H1 (cell line): Measurements from ENCODE around the gene L3MBTL4. TPM values are rescaled to one million over a fixed set of nuclear protein-coding genes. Genes with fewer than 3 reads are reported as not detected.

Experiments used
- CTCF ChIA-PET: fragments of 300-600 bp; sonication (Branson Sonifier 250); formaldehyde crosslinking; loops from one replicate; lab custom pipeline; 2021; ENCODE audit not compliant: partially characterized antibody; lab: Charles Lee
- POLR2A ChIA-PET: fragments of 300-600 bp; sonication (Branson Sonifier 250); formaldehyde crosslinking; loops from one replicate; lab custom pipeline; 2021; ENCODE audit warnings: inconsistent platforms; ENCODE audit not compliant: partially characterized antibody; lab: Charles Lee
- DNase-seq, 2 experiments: peaks; one replicate each; pipeline versions ENCODE4 v3.0.0 to v3.0.0-alpha.2; 2010 to 2022; ENCODE audit warnings: low spot score in 2 of 2, low read depth in 1 of 2, mixed read lengths in 1 of 2
- FAIRE-seq: peaks from 2 replicates; lab custom pipeline; 2011; peaks lifted over from hg19 to GRCh38; lab: Jason Lieb, UNC
- H2AFZ ChIP-seq: 2 replicates; pipeline ENCODE4 v1.8.1; 2012; ENCODE audit warnings: low read length, inconsistent platforms
- H2AK5ac ChIP-seq: 2 replicates; pipeline ENCODE4 v1.6.1; 2013; ENCODE audit warnings: low read depth, low read length
- H2BK120ac ChIP-seq: replicated peaks from 2 replicates; pipeline ENCODE3; 2013; ENCODE audit warnings: low read depth, low read length, inconsistent platforms
- H2BK12ac ChIP-seq: 2 replicates; pipeline ENCODE4 v1.6.1; 2013; ENCODE audit warnings: low read depth, low read length
- H2BK15ac ChIP-seq: 2 replicates; pipeline ENCODE4 v1.6.1; 2013; ENCODE audit warnings: low read length
- H2BK20ac ChIP-seq: 2 replicates; pipeline ENCODE4 v1.6.1; 2013; ENCODE audit warnings: low read length
- H2BK5ac ChIP-seq: 2 replicates; pipeline ENCODE4 v1.6.1; 2013; ENCODE audit warnings: low read depth, low read length
- H3K14ac ChIP-seq: 2 replicates; pipeline ENCODE4 v1.6.1; 2013; ENCODE audit warnings: inconsistent platforms; ENCODE audit not compliant: insufficient read length
- H3K18ac ChIP-seq: 2 replicates; pipeline ENCODE4 v1.6.1; 2013; ENCODE audit warnings: low read length; ENCODE audit errors: extremely low read depth
- H3K23ac ChIP-seq: 2 replicates; pipeline ENCODE4 v1.6.1; 2013; ENCODE audit warnings: inconsistent platforms; ENCODE audit not compliant: insufficient read length
- H3K23me2 ChIP-seq: 2 replicates; pipeline ENCODE4 v1.6.1; 2013; ENCODE audit warnings: low read depth, low read length
- H3K27ac ChIP-seq: 2 replicates; pipeline ENCODE4 v1.6.1; 2011; ENCODE audit warnings: low read depth, low read length, inconsistent platforms
- H3K27me3 ChIP-seq, 4 experiments: replicated peaks in 1 of 4; 1 replicate in 1 of 4; 2 replicates in 3 of 4; pipeline versions ENCODE4 v1.6.1 to v1.8.1; 2011 to 2013; ENCODE audit warnings: low read length in 3 of 4, mild to moderate bottlenecking in 3 of 4, inconsistent platforms in 2 of 4, mixed read lengths in 2 of 4, moderate library complexity in 1 of 4; ENCODE audit not compliant: control insufficient read depth in 3 of 4, insufficient read depth in 3 of 4; ENCODE audit errors: extremely low read depth in 1 of 4
- H3K36me3 ChIP-seq, 4 experiments: 2 replicates each; pipeline versions ENCODE4 v1.6.1 to v1.8.1; 2011 to 2013; ENCODE audit warnings: mild to moderate bottlenecking in 4 of 4, low read length in 3 of 4, moderate library complexity in 2 of 4, control low read depth in 1 of 4, inconsistent platforms in 1 of 4; ENCODE audit not compliant: insufficient read depth in 4 of 4, control insufficient read depth in 2 of 4
- H3K4ac ChIP-seq: replicated peaks from 2 replicates; pipeline ENCODE3; 2013; ENCODE audit warnings: low read length, low read depth, mixed read lengths, inconsistent platforms; ENCODE audit not compliant: insufficient read length
- H3K4me1 ChIP-seq, 4 experiments: replicated peaks in 1 of 4; 1 replicate in 1 of 4; 2 replicates in 3 of 4; pipeline versions ENCODE4 v1.6.1 to v1.8.1; 2011 to 2013; ENCODE audit warnings: low read length in 3 of 4, inconsistent platforms in 2 of 4, mixed read lengths in 1 of 4; ENCODE audit not compliant: insufficient read depth in 4 of 4, control insufficient read depth in 3 of 4
- H3K4me2 ChIP-seq, 2 experiments: 2 replicates each; pipeline versions ENCODE4 v1.6.1 to v1.8.1; 2011 to 2013; ENCODE audit warnings: low read depth in 2 of 2, low read length in 2 of 2, control low read depth in 1 of 2, inconsistent platforms in 1 of 2, mild to moderate bottlenecking in 1 of 2; ENCODE audit not compliant: insufficient read depth in 1 of 2
- H3K4me3 ChIP-seq, 4 experiments: fragments of 200-600, 300-600 bp in 1 of 4; sonication (generic), shearing (Covaris generic), sonication (Bioruptor Twin) in 1 of 4; 2 replicates each; pipeline versions ENCODE4 v1.5.1 to v1.8.1; 2011 to 2016; ENCODE audit warnings: low read length in 4 of 4, low read depth in 3 of 4, control low read depth in 2 of 4, inconsistent platforms in 2 of 4, mild to moderate bottlenecking in 2 of 4, mixed read lengths in 1 of 4, moderate library complexity in 1 of 4; ENCODE audit not compliant: insufficient read depth in 2 of 4; ENCODE audit errors: extremely low read depth in 1 of 4
- H3K56ac ChIP-seq: replicated peaks from 2 replicates; pipeline ENCODE3; 2013; ENCODE audit warnings: low read depth, mild to moderate bottlenecking, mixed read lengths, low read length, inconsistent platforms; ENCODE audit not compliant: insufficient read length
- H3K79me1 ChIP-seq: 2 replicates; pipeline ENCODE4 v1.6.1; 2013; ENCODE audit warnings: low read depth, low read length, control low read depth
- H3K79me2 ChIP-seq, 2 experiments: 2 replicates each; pipeline versions ENCODE4 v1.6.1 to v1.8.1; 2012 to 2013; ENCODE audit warnings: low read length in 2 of 2, mild to moderate bottlenecking in 2 of 2, inconsistent platforms in 1 of 2; ENCODE audit not compliant: insufficient read depth in 2 of 2, control insufficient read depth in 1 of 2
- H3K9ac ChIP-seq, 4 experiments: replicated peaks in 1 of 4; 1 replicate in 1 of 4; 2 replicates in 3 of 4; pipeline versions ENCODE4 v1.6.1 to v1.8.1; 2011 to 2013; ENCODE audit warnings: low read depth in 3 of 4, low read length in 3 of 4, control low read depth in 2 of 4, mild to moderate bottlenecking in 2 of 4, moderate library complexity in 2 of 4, inconsistent platforms in 1 of 4; ENCODE audit errors: extremely low read depth in 1 of 4
- H3K9me3 ChIP-seq, 2 experiments: 2 replicates each; pipeline versions ENCODE4 v1.6.1 to v1.8.1; 2012 to 2013; ENCODE audit warnings: mild to moderate bottlenecking in 2 of 2, moderate library complexity in 2 of 2, control low read depth in 1 of 2, inconsistent platforms in 1 of 2, low read depth in 1 of 2, low read length in 1 of 2, mixed read lengths in 1 of 2; ENCODE audit not compliant: insufficient read depth in 2 of 2
- H4K20me1 ChIP-seq, 2 experiments: replicated peaks in 1 of 2; 2 replicates each; pipeline versions ENCODE3 to v1.8.1; 2011 to 2013; ENCODE audit warnings: inconsistent platforms in 2 of 2, low read length in 2 of 2, mild to moderate bottlenecking in 1 of 2; ENCODE audit not compliant: insufficient read depth in 2 of 2, control insufficient read depth in 1 of 2
- H4K5ac ChIP-seq: 2 replicates; pipeline ENCODE4 v1.6.1; 2013; ENCODE audit warnings: low read length, low read depth, mixed read lengths, inconsistent platforms; ENCODE audit not compliant: insufficient read length
- H4K8ac ChIP-seq: 2 replicates; pipeline ENCODE4 v1.8.0; 2013; ENCODE audit warnings: mild to moderate bottlenecking, moderate library complexity, low read length, inconsistent platforms; ENCODE audit not compliant: insufficient read depth; ENCODE audit errors: extremely low read depth
- H4K91ac ChIP-seq: replicated peaks from 2 replicates; pipeline ENCODE3; 2013; ENCODE audit warnings: low read length, mixed read lengths, inconsistent platforms; ENCODE audit not compliant: insufficient read length
- RFX5 ChIP-seq: IDR thresholded peaks from 2 replicates; pipeline ENCODE4 v1.6.1; 2011; ENCODE audit warnings: low read depth, low read length, improper control_type of control experiment, borderline replicate concordance
- RNF2 ChIP-seq: fragments of 200-900, 300-1000 bp; sonication (generic); IDR thresholded peaks from 2 replicates; pipeline ENCODE4 v1.7.1; 2016; ENCODE audit warnings: borderline replicate concordance, low read depth, mild to moderate bottlenecking, antibody characterized with exemption, low read length; ENCODE audit not compliant: poor library complexity, severe bottlenecking; ENCODE audit errors: missing control alignments
- SRF ChIP-seq: IDR thresholded peaks from 2 replicates; pipeline ENCODE4 v1.6.1; 2011; ENCODE audit warnings: mild to moderate bottlenecking, low read depth, low read length, moderate library complexity
- WGBS, 2 experiments: shearing (Covaris generic) in 1 of 2; methylation state at CpG; one replicate each; pipeline versions ENCODE4 v1.1.6 to v1.1.7; 2013 to 2015; ENCODE audit warnings: low lambda C conversion rate in 2 of 2, mixed read lengths in 2 of 2, inconsistent platforms in 1 of 2, low coverage in 1 of 2, missing lambda C conversion rate in 1 of 2; ENCODE audit not compliant: insufficient replicate concordance in 2 of 2, insufficient coverage in 1 of 2, insufficient read length in 1 of 2; ENCODE audit errors: extremely low coverage in 1 of 2, missing lambda C conversion rate in 1 of 2; 5-methylcytosine and 5-hydroxymethylcytosine counted together
- polyA plus RNA-seq, 7 experiments: library from polyadenylated mRNA; depleted of rRNA in 3 of 7; stranded (reverse) in 5 of 7; unstranded in 2 of 7; fragments of >200 nt in 5 of 7; fragments of 200-250 nt in 2 of 7; gene quantifications; 1 replicate in 5 of 7; 2 replicates in 1 of 7; 4 replicates in 1 of 7; pipeline versions ENCODE4 v1.2.1 to v1.2.3, GENCODE V29; 2011 to 2013; ENCODE audit warnings: missing spikeins in 2 of 7, mixed read lengths in 2 of 7
- total RNA-seq: library from RNA; stranded (reverse); fragmentation: NEBNext Ultra II Directional; extraction: Animal tissue kit (Norgen Biotek cat#: 25700); gene quantifications from 2 replicates; pipeline ENCODE4 v1.2.1, GENCODE V29; 2021

L3MBTL4 gene
- total and polyA plus RNA-seq, 2 of the 8 experiments (the other 6 are each of a cell fraction or from before 2014, with no cell fraction given), result 1.0 to 2.1 TPM

GRCh38 chr18:6423289-6423688, 8.6 kb upstream of the L3MBTL4 start:
- no peak overlapping the region for H3K4me3 ChIP-seq
- H3K56ac ChIP-seq, result no peak overlapping the region
- H4K91ac ChIP-seq, result no peak overlapping the region
- no peaks in the 10 kb centered on the region for H3K4me1 ChIP-seq
- no peak overlapping the region for H3K14ac ChIP-seq
- no peaks in the 10 kb centered on the region for H3K79me1 ChIP-seq
- H3K9ac ChIP-seq, result no peak overlapping the region
- FAIRE-seq (no peak), DNase-seq (no peak)
- H2AK5ac ChIP-seq, result no peak overlapping the region
- no peak overlapping the region for H2BK120ac ChIP-seq
- H4K5ac ChIP-seq, result no peak overlapping the region
- H3K79me2 ChIP-seq, result no peaks in the 10 kb centered on the region
- H3K4ac ChIP-seq, result no peak overlapping the region
- H3K18ac ChIP-seq, result no peak overlapping the region
- H3K9me3 ChIP-seq, result no peaks in the 10 kb centered on the region
- no peak overlapping the region for H2BK12ac ChIP-seq
- no peak overlapping the region for H3K4me2 ChIP-seq
- 0 out of 2 replicates have a peak overlapping the region, but pooled peaks have one; percentile 26 for H2AFZ ChIP-seq
- no peak overlapping the region for H2BK20ac ChIP-seq
- CTCF ChIA-PET, result interaction anchor here (0.7 to 2.0 kb wide), 5 partner anchors 18 to 581 kb away, joined by 3 to 6 read pairs (median 3); no protein-coding TSS in a partner anchor
- H3K36me3 ChIP-seq, result no peaks in the 10 kb centered on the region
- no peak overlapping the region for H3K27ac ChIP-seq
- H3K23me2 ChIP-seq, result no peaks in the 10 kb centered on the region
- no peaks in the 10 kb centered on the region for H4K20me1 ChIP-seq
- no peaks in the 10 kb centered on the region for H3K27me3 ChIP-seq
- H3K23ac ChIP-seq, result no peak overlapping the region
- 88% methylated on average over 5 of the region's 5 CpGs; no CpG with 5 or more reads in 1 of the 2 experiments for WGBS, 2 experiments
- H2BK5ac ChIP-seq, result no peak overlapping the region
- POLR2A ChIA-PET, result interaction anchor here (0.7 kb wide), 1 partner anchor 220 kb away, joined by 3 read pairs; no protein-coding TSS in a partner anchor
- H4K8ac ChIP-seq, result no peak overlapping the region
- H2BK15ac ChIP-seq, result no peak overlapping the region
- TF ChIP-seq RNF2, result no peak
- no peak for TF ChIP-seq RFX5
- TF ChIP-seq SRF, result no peak
